ENCODE results near the gene VWC2.
A peak's percentile ranks its signal among the peaks of the same experiment; 100 is the strongest.

Gene VWC2

GRCh38 chr7:49852619-49853462, 79.4 kb downstream of the VWC2 start:
- DNase-seq: peak; percentile 2

- no peak for DNase-seq
Observed at GRCh38 chr7:49855281-49855980, 82.0 kb downstream of the VWC2 start.

DNA sequence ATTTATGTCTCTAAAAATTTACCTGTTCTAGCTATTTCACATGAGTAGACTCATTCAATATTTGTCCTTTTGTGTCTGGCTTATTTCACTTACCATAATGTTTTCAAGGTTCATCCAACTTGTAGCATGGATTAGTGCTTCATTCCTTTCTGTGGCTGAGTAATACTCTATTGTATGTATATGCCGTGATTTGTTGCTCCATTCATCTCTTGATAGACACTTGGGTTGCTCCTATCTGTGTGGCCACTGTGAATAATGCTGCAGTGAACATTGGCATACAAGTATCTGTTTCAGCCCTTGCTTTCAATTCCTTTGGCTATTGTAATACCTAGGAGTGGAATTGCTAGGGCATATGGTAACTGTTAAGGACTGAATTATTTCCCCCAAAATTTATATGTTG, 86.9 kb downstream of the VWC2 start:
- DNase-seq: no peak

DNA sequence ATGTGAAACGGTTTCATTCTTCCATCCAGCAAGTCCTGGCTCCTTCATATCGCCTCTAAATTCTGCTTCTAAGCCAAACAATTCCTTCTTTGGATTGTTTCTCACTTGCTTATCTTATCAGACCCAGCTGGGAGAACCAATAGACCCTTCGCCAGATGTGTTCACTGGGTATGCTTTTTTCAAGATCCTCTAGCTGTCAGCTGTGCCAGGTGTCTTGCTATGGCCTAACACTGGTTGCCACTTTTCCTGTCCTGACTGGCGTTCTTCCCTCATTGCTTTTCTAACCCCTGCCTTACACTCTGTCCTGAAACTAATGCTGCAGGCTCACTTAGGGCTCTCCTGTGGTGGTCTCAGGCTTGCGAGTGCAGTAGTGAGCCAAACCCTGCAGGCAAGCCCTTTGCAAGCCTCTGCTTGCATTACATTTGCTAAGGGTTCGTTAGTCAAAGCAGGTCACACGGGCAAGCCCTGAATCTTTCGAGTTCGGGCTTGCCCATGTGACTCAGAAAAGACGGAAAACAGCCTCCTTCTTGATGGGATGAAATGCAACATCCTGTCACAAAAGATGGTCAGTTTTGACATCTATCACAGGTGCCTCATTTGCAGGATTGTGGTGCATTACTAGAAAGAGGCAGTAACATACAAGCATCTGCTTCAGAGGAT, 92.8 kb downstream of the VWC2 start:
- DNase-seq: no peak

GRCh38 chr7:49866910-49867309, 93.5 kb downstream of the VWC2 start:
- DNase-seq: no peak

GRCh38 chr7:49873420-49873819, 100.0 kb downstream of the VWC2 start:
- DNase-seq: no peak

- no peak for DNase-seq
Observed at GRCh38 chr7:49875336-49875735, 101.9 kb downstream of the VWC2 start.

DNA sequence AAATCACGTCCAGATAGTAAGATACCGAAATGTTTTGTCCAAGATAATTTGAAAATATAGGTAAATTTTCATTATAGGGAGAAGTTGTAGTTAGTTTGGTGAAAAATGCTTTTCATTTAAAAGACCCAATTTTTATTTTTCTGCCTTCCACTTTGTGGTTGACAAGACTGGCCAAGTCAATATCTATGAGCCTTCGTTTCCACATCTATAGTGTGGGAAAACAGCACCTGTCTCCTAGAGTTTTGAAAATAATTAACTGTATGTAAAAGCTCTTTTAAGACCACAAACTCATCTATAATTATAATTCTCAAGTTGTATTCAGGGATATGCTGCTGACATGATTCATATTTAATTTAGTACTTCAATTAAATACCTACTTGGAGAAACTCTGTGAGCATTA, 102.8 kb downstream of the VWC2 start:
- DNase-seq: no peak

GRCh38 chr7:49878089-49878488, 104.7 kb downstream of the VWC2 start:
- no peak for DNase-seq

GRCh38 chr7:49878627-49879026, 105.2 kb downstream of the VWC2 start:
- no peak for DNase-seq

DNA sequence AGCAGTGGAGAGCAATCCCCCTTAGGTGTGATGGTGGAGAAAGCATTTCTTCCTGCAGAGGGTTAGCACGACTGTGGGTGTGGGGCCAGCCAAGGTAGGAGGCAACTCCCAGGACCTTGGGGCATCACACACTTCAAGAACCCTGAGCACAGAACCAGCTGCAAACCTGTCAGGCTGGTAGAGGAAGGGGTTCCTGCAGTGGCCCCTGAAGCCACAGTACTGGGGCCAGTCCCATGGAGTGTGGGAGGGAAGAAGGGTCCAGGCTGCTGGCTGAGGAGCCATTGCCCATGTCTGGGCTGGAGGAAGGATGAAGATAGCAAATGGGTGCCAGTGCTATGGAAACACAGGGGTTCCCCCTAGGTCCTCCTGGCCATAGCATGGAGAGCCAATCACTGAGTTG, 110.5 kb downstream of the VWC2 start:
- no peak for DNase-seq

DNA sequence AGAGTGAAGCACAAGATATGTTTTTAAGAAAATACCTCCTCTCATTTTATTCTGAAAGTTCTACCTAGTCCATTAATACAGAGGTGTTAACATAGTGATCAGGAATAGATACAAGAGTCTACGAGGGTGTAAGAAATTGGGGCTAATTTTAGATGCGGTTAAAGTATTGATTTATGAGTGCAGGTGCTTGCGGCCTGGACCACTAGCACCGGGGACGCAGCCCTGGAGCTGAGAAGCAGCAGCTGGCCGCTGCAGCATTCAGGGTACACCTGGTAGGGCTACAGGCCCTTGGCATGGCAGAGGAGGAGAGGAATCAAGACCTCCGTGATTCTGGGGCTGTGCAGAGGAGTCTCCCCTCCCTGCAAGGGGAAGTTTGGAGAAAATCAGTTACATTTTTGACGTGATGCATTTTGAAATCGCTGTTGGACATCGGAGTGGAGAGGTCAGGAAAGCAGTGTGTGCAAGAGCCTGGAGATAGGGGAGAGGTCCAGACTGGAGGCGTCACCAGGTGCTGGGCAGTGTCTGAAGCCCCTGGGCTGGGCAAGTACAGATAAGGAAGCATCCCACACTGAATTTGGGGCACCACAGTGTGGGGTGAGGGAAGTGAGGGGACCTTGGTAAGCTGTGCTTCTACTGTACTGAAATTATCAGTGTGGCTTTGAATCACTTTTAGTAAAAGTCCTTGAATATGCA, 112.3 kb downstream of the VWC2 start:
- no peak for DNase-seq

DNA sequence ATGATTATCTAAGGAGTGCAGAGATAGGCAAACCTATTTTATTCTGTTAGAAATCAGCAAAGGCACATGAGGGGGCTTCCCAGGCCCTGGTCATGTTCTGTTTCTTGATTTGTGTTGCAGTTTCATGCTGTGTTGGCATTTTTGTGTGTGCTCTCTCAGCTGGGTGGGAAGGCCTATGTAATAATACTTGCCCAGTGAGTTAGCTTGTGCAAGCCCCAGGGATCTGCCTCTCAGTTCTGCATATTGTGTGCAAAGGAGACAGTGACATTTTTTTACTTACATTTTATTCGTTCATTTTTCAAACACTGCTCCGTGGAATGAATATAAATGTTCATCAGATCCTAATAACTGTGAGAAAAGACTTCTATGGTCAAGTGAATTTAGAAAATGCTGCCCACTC, 119.0 kb downstream of the VWC2 start:
- no peak for DNase-seq

DNA sequence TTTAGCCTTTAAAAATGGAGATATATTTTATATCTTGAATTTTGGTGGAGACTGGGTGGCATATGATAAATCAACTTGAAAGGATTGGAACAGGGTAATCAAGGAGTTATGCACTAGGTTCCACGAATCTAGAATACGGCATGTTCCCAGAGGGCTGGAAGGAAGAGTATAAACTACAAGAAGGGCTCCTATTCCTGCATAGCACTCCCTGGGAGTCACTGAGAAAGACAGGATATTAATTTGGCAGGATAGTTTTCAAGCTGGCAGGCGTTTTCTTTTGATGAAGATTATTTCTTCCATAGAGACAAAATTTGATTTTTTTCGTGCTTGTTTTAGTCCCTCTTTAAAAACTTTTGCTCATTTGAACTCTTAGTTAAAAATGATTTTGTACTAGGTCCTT, 119.7 kb downstream of the VWC2 start:
- no peak for DNase-seq

DNA sequence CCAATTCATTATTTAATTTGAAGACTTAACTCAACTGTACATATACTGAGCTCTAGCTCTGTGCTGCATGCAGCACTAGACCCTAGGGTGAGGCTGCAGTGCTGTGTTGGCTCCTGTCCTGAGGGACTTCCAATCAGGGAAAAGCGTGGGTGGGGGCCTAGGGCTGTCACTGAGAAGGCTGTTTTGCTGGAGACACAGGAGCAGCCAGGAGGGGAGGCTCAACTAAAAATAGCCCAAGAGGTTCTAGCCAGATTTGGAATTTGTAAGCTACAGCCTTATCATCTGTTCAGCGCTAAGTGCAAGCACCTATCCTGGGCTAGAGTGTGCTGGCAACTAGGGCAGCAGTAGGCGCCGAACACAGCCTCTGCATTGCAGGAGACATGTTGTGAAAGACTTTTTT, 121.1 kb downstream of the VWC2 start:
- DNase-seq: no peak

GRCh38 chr7:49911909-49912308, 138.5 kb downstream of the VWC2 start:
- DNase-seq: no peak

DNA sequence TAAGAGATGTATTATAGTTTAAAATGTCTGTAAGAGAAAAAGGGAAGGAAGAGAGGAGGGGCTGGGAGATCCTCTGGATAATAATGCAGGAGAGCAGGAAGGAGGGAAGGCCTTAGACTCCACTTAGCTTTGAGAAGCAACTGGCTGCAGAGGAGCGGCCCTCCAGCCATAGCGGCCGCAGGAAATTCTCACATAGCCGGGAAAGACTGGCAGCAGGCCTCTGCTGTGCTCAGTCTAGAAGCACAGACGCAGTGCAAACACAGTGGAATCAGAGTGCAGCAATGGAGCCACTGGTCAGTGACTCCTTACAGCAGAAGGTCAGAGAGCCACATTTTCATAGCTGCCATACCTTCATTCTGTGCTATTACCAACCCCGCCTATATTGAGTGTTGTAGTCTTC, 153.3 kb downstream of the VWC2 start:
- no peak for DNase-seq

- no peak for DNase-seq
Observed at GRCh38 chr7:49927631-49928030, 154.2 kb downstream of the VWC2 start.

DNA sequence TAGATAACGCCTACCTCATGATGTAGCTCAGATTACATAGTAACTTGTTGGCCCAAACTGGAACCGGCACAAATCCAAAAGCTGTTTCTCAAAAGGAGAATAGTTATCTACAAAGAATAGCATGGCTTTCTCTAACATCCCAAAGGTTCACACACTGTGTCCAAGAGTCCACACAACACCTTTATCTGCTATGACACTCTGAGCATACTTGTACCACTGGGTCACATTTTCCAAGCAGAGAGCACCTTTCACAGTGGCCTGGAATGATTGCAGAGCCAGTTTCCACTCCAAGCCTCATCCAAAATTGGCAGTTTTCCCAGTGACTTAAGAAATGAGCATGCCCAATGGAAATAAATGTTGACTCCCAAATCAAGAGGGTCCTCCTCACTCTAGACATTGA, 155.3 kb downstream of the VWC2 start:
- DNase-seq: no peak

GRCh38 chr7:49931627-49932026, 158.2 kb downstream of the VWC2 start:
- DNase-seq: no peak

DNA sequence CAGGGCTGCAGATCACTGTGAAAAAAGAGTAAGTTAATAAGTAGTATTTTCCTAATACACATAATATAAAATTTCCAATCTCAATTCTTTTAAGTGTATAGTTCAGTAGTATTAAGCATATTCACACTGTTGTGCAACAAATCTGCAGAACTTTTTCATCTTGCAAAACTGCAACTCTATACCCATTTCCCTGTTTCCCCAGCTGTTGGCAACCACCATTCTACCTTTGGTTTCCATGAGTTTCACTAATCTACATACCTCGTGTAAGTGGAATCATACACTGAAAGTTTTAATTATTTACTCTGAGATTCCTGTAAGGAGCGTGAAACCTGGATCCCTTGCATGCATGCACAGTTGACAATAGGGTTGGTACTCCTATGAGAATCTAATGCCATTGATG, 164.2 kb downstream of the VWC2 start:
- no peak for DNase-seq

Measured in stimulated activated CD4-positive, alpha-beta T cell treated with anti-CD3 and anti-CD28 coated beads, Interleukin-1b, Interleukin-23, amount 100 ng/mL, for 48 hours (primary cell).